OCI-LY3 (cell line): ENCODE measurements around the gene ZNF423.

ENCODE experiments used
- CTCF ChIP-seq: fragments of 200-600, 300-600 bp; sonication (generic); IDR thresholded peaks from 2 replicates; pipeline ENCODE4 v1.5.1; 2014; ENCODE audit warnings: antibody characterized with exemption, low read length, low read depth
- EZH2phosphoT487 ChIP-seq: fragments of 200-600 bp; shearing (Covaris generic); IDR thresholded peaks from 2 replicates; pipeline ENCODE4 v1.6.1; 2018; ENCODE audit warnings: antibody characterized with exemption, mixed run types, low read depth

GRCh38 chr16:49650603-49651002, 205.3 kb downstream of the ZNF423 start:
- TF ChIP-seq CTCF (no peak), EZH2phosphoT487 (no peak)
